Activated CD8-positive, alpha-beta memory T cell treated with anti-CD3 and anti-CD28 coated beads for 24 hours (primary cell): Measurements from ENCODE around the gene IL22RA2.

ENCODE experiments used
- DNase-seq: peaks from one replicate; pipeline ENCODE4 v3.0.0-alpha.2; 2020

Gene IL22RA2

GRCh38 chr6:137193256-137194070 is 20.0 kb upstream of the IL22RA2 start:
- DNase-seq: no peak

- DNase-seq: no peak
Measured at GRCh38 chr6:137192821-137193220, 19.4 kb upstream of the IL22RA2 start.

- DNase-seq: no peak
Measured at GRCh38 chr6:137191670-137192069, 18.2 kb upstream of the IL22RA2 start.

DNA sequence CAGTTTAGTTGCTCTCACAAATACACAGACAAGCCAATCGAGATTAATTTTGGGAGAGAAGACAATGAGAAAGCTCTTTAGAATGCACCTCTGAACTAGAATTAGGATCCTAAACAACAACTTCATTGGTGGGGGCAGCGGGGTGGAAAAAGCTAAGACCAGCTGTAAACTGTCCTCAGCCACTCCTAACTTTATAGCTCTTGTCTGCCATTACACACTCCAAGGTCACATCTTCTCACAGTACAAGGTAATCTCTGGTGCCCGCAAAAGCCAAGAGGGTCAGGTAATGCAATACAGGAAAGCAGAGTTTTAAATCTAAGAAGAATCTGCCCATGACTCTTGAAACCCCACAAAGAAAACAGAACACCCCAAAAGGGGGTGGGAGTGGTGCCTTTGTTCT is 17.8 kb upstream of the IL22RA2 start:
- DNase-seq: no peak

DNA sequence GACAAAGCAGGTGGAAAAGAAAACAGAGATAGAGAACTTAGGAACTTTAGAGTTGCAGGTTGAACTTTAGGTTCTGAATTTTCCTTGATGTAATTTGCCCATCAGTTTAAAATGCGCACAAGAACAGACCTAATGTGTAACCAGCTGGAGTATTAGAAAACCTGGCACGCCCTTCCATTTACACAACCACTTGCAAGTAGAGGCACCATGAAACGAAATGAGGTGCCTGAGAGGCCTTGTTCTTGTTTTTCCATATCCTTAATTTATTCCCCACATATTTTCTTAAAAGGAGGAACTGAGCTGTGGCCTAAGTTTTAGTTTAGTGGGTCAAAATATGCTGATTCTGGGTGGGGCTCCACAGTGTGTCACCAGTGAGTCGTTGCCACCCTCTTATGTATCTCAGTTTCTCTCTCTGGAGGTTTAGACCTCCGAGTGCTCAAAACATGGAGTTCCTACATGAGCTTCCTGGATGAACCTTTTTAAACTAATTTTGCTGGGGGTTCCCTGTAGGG is 17.2 kb upstream of the IL22RA2 start:
- DNase-seq: no peak

DNA sequence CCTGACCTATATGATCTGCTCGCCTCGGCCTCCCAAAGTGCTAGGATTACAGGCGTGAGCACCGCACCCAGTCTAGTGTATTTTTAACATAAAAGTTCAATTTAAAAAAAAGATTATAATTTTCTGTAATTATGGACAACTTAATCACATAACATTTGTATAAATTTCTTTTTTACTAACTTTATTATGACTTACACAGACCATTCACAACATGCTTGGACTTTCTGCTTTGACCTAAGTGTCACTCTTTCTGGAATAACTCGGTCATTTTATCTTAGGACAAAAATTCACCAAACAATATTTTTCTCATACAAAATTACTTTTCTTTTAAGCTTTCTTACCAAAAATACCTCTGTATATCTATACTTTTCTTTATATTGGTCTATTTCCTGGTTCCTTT is 15.4 kb upstream of the IL22RA2 start:
- no peak for DNase-seq

- DNase-seq: no peak
Measured at GRCh38 chr6:137185290-137185689, 11.8 kb upstream of the IL22RA2 start.

DNA sequence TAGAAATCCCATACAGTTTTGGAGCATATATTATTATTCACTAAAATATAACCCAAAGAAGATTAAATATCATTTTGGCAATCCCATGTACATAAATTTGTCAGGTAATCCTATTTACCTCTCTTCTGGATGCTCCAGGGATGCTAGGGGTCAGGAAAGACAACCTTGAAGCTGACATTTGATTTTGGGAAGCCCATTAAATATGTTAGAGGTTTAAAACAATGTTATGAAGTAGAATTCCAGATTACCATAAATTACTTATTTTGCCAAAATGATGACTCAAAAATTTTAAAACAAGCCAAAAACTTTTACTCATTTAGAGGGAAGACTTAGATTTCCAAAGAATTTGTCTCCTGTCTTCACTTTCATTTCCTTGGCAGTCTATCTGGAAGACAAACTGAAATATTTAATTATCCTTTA is 9.2 kb upstream of the IL22RA2 start:
- no peak for DNase-seq

DNA sequence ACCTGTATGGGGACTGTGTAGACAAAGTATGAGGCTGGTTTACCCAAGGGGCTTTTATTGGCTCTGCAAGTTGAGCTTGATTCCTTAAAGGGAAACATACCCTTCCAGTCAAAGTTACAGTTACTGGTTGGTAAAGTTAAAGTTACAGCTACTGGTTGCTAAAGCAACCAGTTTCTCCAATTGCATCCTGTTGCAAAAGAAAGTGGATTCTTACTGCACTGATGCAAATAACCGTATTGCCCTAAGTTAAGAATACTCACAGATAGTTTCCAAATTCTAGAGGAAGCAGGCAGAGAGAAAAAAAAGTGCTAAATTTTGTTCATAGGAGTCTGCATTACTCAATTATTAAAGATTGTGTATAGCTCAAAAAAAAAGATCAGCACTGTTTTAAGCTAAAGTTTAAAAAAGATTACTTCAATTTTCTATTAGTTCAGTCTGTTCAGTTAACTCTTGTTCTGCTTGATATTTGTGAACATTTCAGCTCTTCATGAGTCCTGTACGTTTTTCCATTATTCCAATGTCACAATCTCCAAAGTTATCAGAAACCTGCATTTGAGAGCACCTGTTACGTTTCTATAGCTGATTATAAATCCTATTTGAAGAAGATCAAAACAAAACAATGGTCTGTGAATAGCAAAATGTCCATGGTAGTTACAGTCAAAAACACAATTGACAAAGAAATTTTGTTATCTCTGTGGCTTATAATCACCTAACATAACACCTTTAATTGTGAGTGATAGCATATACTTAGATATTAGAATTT is 8.6 kb upstream of the IL22RA2 start:
- no peak for DNase-seq

- no peak for DNase-seq
Measured at GRCh38 chr6:137177611-137178010, 4.2 kb upstream of the IL22RA2 start.

DNA sequence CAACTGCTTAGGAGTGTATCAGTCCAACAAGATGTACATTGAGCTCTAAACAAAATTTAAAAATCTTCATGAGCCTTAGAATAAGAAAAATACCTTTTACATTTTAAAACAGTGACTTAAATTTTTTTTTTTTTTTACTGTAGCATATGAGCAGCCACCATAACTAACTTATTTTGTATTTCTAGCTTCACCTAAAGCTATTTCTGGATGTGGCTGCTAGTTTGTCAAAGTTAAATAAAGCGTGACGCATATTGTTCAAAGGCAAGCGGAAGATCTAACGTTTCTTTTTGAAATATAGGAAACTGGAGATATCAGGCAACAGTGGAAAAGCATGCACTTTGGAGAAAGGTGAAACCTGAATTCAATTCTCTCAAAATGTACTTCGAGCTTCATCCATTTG is 3.3 kb upstream of the IL22RA2 start:
- DNase-seq: no peak

DNA sequence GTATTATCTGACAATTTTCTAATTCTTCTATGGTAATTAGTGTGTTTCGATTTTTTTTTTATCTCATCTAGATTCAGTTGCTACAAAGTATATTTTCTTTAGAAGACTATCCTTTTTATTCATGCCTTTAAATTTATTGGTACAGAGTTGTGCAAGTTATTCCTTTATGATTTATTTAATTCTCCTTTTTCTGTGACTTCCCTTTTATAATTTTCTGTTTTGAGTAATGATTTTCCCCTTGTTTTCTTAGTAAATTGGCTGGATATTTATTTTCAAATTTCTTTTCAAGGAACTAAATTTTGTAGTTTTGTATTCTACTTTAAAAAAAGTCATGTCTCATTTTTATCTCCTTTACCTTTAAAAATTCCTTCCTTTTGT is 2.4 kb upstream of the IL22RA2 start:
- no peak for DNase-seq

- DNase-seq: no peak
Measured at GRCh38 chr6:137175157-137175867, 1.9 kb upstream of the IL22RA2 start.

DNA sequence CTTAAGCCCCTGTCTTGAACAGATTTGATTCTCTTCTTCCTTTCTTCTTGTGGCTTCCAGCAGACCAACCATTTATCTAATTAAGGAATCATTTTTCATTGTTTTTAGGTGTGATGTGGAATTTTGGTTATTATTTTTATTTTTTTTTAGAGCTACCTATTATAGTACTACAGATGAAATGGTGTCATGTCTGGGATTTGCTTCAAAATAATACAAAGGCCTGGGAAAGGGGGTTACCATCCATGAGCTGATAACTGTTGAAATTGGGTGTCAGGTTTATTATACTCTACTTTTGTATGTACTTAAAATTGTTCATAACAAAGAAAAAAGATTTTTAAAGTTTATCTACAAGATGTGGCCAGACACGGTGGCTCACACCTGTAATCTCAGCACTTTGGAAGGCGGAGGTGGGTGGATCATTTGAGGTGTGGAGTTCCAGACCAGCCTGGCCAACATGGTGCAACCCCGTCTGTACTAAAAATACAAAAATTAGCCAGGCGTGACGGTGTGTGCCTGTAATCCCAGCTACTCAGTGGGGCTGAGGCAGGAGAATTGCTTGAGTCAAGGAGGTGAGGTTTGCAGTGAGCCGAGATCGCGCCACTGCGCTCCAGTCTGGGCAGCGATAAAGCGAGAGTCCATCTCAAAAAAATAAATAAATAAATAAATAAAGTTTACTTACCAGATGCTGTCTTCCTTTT is 561 bp downstream of the IL22RA2 start:
- DNase-seq: no peak

DNA sequence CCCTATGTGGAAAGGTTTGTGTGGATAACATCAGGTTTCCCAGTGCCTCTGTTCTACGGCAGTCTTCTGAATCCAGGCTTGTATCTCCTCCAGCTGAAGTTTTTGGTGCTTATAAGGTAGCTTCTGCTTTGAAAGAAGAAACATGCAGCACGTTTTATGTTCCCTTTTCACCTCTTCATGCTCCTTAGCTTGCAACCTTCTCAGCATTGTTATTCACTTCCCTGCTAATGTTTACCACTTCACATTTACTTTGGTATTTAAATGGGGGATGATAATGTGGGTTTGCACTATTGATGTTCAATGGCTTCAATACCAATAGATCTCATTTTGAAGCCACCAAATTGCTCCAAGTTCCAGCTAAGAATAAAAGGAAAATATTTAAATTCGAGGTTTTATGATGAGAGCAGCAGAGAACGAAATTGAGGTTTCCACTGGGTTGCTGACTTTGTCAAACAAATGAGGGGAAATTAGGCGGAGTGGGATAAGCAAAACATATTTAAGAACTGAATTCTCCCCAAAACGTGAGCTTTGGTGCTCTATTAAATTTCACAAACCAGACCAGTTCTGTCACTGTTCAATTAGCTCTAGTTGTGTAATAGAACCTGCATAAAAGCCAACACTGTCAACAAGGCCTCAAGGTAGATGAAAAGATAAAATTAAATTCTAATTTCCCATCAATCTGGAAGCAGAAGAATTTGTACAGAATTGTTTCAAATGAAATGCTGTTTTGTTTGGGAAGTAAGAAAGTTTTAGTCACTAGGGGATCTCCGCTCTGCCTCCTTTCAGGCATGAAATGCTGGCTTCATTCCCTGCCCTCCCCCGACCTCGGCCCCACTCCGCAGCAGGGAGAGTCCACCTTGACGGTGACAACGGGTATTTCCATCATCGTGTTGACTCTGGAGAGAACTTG is 1.4 kb downstream of the IL22RA2 start:
- no peak for DNase-seq

DNA sequence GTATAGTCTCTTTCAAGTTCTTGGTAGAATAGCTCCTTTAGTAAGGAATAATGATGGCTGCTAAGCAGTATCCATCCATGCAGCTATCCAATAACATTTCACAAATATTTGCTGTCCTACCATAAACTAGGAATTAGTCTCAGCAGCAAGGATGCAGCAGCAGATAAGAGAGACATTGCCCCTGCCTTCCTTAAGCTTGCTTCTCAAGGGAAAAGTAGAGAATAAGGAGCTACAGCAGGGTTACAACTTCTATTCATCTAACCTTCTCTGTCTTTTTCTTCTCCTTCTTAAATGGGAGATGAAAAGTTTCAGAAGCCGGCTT is 2.4 kb downstream of the IL22RA2 start:
- DNase-seq: no peak

DNA sequence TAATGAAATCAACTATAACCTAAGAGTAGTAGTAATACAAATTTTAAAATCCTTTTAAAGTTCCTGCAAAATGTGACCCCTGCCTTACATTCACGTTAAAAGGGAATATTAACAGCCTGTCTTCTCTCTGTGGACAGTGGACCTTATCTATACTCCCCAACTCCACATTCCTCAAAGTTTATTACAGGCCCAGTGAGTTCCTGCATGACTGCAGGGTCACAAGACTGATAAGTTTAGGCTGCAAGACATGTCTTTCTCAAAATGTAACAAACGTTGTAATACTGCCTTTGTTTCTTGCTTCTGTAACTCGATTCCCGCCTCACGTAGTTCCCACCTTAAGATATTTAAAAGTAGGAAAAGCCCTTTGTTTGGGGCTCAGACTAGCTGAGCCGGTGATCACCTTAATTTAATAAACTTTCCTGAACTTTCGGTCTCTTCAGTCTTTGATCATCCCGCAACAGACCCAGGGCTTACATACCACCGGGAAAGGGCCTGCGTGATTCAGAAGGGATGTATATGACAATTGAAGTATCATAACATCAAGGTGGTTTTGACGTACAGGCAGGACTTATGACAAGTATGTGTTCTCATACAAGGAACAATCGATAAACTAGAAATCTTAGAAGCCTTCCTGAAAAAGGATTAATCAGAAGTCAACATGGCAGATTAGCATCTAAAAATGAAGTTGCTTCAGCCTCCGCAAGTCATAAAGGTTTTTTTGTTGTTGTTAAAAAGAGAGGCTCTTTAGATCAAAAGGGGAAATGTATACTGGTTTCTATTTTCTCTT is 3.0 kb downstream of the IL22RA2 start:
- DNase-seq: no peak

DNA sequence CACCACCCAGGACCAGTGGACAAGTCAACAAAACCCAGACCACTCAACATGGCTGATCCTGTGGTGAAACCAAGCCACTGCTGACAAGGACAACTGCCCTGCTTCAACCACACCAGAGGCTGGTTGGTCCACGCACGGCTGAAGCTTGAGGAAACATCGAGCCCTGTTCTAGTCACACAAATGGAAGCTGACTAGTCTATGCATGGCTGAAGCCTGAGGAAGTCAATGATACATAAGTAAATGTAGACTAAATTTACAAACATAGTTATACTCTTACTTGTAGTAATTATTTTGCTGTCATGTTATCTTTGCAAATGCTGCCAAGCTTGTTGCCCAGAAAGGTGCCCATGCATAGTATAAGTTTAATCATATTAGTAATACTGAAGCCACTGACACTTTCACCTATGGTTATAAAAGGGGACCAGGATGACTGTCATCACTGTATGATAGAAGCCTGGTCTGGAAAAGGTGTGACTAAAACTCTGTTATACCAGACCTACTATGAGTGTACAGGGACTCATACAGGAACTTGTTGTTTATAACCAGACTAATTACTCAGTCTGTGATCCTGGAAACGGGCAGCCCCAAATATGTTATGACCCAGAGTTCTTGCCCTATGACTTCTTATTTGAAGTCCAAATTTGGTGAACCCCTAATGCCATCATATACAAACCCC is 5.6 kb downstream of the IL22RA2 start:
- no peak for DNase-seq

DNA sequence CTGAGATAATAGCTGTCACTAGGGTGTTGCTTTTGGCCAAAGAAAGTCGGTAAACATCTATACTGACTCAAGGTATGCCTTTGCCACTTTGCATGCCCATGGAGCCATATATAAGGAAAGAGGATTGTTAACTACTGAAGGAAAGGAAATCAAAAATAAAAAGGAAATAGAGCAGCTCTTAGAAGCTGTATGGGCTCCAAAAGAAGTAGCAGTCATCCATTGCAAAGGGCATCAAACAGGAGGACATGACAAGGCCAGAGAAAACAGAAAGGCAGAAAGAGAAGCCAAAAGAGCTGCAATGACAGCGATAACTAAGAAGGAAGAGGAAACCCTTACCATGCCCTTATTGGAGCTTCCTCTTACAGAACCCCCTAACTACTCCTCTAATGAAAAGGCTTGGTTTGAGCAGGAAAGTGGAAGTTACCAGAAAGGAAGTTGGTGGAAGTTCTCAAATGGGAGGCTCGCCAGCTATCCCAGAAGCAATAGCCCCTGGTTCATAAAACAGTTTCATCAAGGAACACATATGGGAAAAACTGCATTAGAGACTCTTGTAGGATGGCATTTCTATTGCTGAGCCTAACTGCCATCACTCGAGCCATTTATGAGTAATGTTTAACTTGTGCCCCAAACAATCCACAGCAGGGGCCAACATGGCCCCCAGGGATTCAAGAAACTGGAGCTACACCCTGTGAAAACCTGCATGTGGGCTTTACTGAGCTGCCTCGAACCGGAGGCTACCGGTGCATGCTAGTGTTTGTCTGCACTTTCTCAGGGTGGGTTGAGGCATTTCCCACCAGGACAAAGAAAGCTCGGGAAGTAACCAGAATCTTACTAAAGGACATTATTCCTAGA is 7.0 kb downstream of the IL22RA2 start:
- no peak for DNase-seq
